ENCODE data around the gene MYH7. TPM values are rescaled to one million over a fixed set of nuclear protein-coding genes. Genes with fewer than 3 reads are reported as not detected.
"Not testable (repeated sequence)": the region's sequence is repeated elsewhere in the genome, so short reads cannot be mapped to it uniquely, and the experiment has no call there.

Gene MYH7
- total RNA-seq, 1 donor from 2014 or later: 0.05 TPM

DNA sequence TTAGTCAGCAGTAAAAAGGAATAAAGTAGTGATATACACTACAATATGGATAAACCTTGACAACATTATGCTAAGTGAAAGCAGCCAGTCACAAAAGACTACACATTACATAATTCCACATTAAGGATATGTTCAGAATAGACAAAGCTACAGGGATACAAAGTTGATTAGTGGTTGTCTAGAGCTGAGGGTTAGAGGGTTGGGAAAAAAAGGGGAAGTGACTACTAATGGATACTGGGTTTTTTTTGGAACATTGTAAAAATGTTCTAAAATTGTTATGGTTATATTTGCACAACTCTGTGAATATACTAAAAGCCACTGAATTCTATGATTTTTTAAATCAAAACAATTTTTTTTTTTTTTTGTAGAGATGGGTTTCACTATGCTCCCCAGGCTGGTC, 29.2 kb upstream of the MYH7 start:
- Mint-ChIP-seq H3K4me3 (no peak overlapping the region), H3K27me3 (ENCODE audit: insufficient read depth) (peaks cover 11% of the 10 kb centered on the region), H3K36me3 (ENCODE audit: low read depth) (no peaks in the 10 kb centered on the region), H3K4me1 (ENCODE audit: low read depth) (no peaks in the 10 kb centered on the region), H3K27ac (no peak overlapping the region), H3K9me3 (no peaks in the 10 kb centered on the region)
- intact Hi-C loops (cut with micrococcal nuclease): loop anchor here (5.0 to 10.0 kb wide), 2 partner anchors 650 to 683 kb away; partner anchors contain the start of genes DCAF11, NRL, PSME2 and RNF31
- no peak for DNase-seq (ENCODE audit: low spot score)

DNA sequence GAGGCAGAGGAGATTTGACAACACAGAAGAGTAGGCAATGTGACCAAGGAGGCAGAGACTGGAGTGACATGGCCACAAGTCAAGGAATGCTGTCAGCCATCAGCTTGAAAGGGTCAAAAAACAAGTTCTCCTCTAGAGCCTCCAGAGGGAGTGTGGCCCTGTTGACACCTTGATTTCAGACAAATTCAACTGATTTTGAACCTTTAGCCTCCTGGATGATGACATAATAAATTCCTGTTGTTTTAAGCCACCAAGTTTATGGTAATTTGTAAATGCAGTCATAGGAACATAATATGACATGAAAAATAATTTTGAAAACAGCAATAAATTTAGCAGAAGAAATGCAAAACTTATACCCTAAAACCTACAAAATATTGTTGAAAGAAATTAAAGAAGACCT, 25.5 kb upstream of the MYH7 start:
- no peaks in the 10 kb centered on the region for H3K9me3 Mint-ChIP-seq
- DNase-seq (ENCODE audit: low spot score): no peak
- H3K4me3 Mint-ChIP-seq: no peak overlapping the region
- peaks cover 25% of the 10 kb centered on the region for H3K27me3 Mint-ChIP-seq (ENCODE audit: insufficient read depth)
- H3K4me1 Mint-ChIP-seq (ENCODE audit: low read depth): no peaks in the 10 kb centered on the region
- H3K36me3 Mint-ChIP-seq (ENCODE audit: low read depth): no peaks in the 10 kb centered on the region
- no peak overlapping the region for H3K27ac Mint-ChIP-seq
- intact Hi-C loops (cut with micrococcal nuclease): loop anchor here (10.0 kb wide), 1 partner anchor 654 kb away; the partner anchor contains the start of genes DCAF11 and NRL

DNA sequence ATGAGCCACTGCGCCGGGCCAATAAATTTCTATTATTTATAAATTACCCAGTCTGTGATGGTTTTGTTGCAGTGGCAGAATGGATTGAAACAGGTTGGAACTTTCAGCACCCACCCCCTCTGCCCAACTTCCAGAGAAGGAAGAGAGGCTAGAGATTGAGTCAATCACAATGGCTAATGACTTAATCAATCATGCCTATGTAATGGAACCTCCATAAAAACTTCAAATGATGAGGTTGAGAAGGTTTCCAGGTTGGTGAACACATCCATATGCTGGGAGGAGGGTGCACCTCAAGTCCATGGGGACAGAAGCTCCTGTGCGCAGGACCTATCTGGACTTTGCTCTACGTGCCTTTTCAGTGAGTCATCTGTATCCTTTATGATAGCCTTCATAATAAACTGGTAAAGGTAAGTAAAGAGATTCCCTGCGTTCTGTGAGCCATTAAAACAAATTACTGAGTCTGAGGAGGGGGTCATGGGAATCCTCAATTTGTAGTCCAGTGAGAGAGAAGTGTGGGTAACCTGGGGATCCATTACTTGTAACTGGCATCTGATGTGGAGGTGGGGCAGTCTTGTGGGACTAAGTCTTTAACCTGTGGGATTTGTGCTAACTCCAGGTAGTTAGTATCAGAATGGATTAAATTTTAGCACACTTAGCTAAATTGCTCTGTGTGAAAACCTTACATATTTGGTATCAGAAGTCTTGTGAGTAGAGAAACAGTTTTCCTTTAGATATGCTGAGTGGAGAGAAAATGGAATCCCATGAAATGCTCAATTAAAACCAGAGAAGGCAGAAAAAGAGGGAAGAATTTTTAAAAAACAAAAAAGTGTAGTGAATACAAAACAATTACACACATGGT, 22.4 kb upstream of the MYH7 start:
- intact Hi-C loops (cut with micrococcal nuclease): no loop called here

DNA sequence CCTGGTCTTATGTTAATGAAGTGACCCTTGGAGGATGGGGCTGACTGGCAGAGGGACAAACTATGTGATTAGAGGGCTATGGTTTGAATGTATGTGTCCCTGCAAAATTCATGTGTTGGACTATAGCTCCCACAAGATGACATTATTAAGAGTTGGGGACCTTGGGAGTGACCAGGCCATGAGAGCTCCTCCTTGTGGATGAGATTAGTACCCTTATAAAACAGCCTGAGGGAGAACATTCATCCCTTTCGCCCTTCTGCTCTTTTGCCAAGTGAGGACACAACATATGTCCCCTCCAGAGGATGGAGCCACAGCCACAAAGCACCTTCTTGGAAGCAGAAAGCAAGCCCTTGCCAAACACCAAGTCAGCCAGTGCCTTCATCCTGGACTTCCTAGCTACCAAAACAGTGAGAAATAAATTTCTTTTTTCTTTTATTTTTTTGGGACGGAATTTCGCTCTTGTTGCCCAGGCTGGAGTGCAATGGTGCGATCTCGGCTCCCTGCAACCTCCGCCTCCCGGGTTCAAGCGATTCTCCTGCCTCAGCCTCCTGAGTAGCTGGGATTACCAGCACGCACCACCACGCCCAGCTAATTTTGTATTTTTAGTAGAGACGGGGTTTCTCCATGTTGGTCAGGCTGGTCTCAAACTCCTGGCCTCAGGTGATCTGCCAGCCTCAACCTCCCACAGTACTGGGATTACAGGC, 21.6 kb upstream of the MYH7 start:
- H3K4me1 Mint-ChIP-seq (ENCODE audit: low read depth); intact Hi-C loops (cut with micrococcal nuclease); DNase-seq (ENCODE audit: low spot score); H3K9me3 Mint-ChIP-seq; H3K36me3 Mint-ChIP-seq (ENCODE audit: low read depth); H3K4me3 Mint-ChIP-seq; H3K27ac Mint-ChIP-seq: not testable (repeated sequence)
- peaks cover 33% of the 10 kb centered on the region for H3K27me3 Mint-ChIP-seq (ENCODE audit: insufficient read depth)

More for the DNA sequence above, 22.4 kb upstream of the MYH7 start:
- Mint-ChIP-seq H3K4me1 (ENCODE audit: low read depth) (no peaks in the 10 kb centered on the region), H3K9me3 (no peaks in the 10 kb centered on the region), H3K27ac (no peak overlapping the region), H3K4me3 (no peak overlapping the region), H3K36me3 (ENCODE audit: low read depth) (no peaks in the 10 kb centered on the region), H3K27me3 (ENCODE audit: insufficient read depth) (peaks cover 29% of the 10 kb centered on the region)
- DNase-seq (ENCODE audit: low spot score): no peak

DNA sequence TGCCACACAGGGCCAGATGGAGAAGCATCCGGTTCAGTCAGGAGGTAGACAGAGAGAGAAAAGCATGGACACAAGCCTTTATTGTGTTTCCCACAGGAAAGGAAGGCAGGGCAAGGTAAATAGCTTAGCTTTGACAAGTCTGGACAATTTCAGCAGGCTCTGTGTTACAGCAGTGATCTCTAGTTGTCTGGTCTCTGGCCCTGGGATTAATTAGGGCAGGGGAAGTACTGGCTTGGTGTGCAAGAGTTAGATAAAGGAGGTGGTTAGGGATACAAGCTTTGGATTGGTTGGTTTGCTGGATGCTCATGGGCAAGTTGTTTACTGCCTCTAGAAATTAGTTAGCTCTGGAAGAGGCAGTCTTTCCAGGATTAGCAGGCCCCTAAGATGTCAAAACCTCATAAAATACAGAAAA, 19.0 kb upstream of the MYH7 start:
- peaks cover 30% of the 10 kb centered on the region for H3K27me3 Mint-ChIP-seq (ENCODE audit: insufficient read depth)
- no peaks in the 10 kb centered on the region for H3K36me3 Mint-ChIP-seq (ENCODE audit: low read depth)
- no peak overlapping the region for H3K27ac Mint-ChIP-seq
- no peak overlapping the region for H3K4me3 Mint-ChIP-seq
- H3K9me3 Mint-ChIP-seq: no peaks in the 10 kb centered on the region
- H3K4me1 Mint-ChIP-seq (ENCODE audit: low read depth): no peaks in the 10 kb centered on the region
- DNase-seq (ENCODE audit: low spot score): no peak
- intact Hi-C loops (cut with micrococcal nuclease): no loop called here

DNA sequence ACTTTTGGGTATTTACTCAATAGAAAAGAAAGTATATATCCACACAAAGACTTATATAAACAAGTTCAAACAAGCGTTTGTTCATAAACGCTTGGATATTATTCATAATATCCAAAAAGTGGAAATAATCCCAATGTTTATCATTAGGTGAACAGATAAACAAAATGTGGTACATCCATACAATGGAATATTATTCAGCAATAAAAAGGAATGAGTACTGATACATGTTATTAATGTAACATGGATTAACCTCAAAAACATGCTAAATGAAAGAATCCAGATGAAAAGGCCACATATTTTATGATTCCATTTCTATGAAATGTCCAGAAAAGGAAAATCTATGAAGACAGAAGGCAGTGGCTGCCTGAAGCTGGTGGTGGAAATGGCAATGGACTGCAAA, 16.8 kb upstream of the MYH7 start:
- intact Hi-C loops (cut with micrococcal nuclease): no loop called here
- DNase-seq (ENCODE audit: low spot score): no peak
- H3K27me3 Mint-ChIP-seq (ENCODE audit: insufficient read depth): peaks cover 17% of the 10 kb centered on the region
- H3K27ac Mint-ChIP-seq: no peak overlapping the region
- no peak overlapping the region for H3K4me3 Mint-ChIP-seq
- H3K36me3 Mint-ChIP-seq (ENCODE audit: low read depth): peaks cover 2% of the 10 kb centered on the region
- H3K9me3 Mint-ChIP-seq: no peaks in the 10 kb centered on the region
- no peaks in the 10 kb centered on the region for H3K4me1 Mint-ChIP-seq (ENCODE audit: low read depth)

DNA sequence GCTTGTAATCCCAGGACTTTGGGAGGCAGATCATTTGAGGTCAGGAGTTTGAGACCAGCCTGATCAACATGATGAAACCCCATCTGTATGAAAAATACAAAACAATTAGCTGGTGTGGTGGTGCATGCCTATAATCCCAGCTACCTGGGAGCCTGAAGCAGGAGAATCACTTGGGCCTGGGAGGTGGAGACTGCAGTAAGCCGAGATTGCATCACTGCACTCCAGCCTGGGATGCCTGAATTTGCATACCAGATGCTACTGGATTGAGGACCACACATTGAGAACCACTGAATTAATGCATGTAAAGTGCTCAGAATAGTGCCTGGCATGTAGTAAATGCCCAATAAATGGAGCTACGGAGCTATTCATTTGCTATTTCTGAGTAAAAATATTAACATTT, 14.9 kb upstream of the MYH7 start:
- intact Hi-C loops (cut with micrococcal nuclease): no loop called here
- H3K27me3 Mint-ChIP-seq (ENCODE audit: insufficient read depth): peaks cover 17% of the 10 kb centered on the region
- H3K36me3 Mint-ChIP-seq (ENCODE audit: low read depth): peaks cover 2% of the 10 kb centered on the region
- H3K4me1 Mint-ChIP-seq (ENCODE audit: low read depth): no peaks in the 10 kb centered on the region
- DNase-seq (ENCODE audit: low spot score): no peak
- H3K9me3 Mint-ChIP-seq: no peaks in the 10 kb centered on the region
- H3K4me3 Mint-ChIP-seq: no peak overlapping the region
- no peak overlapping the region for H3K27ac Mint-ChIP-seq

DNA sequence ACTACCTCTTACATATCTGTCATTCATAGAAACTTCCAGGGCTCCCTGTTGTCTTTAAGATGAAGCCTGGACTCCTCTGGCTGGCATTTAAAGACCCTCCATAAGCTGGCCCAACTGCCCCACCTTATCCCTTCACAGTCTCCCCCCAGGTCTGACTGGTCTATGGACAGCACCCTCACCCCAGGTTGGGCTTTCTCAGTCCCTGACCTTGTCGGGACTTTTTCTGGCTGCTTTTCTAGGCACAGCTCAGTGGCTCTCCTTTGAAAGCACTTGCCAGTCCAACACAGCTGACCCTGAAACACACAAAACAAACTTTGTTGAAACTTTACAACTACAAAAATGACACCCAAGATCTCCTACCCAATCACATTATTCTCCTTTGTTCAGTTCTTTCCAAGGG, 13.9 kb upstream of the MYH7 start:
- H3K36me3 Mint-ChIP-seq (ENCODE audit: low read depth): peaks cover 2% of the 10 kb centered on the region
- peaks cover 16% of the 10 kb centered on the region for H3K27me3 Mint-ChIP-seq (ENCODE audit: insufficient read depth)
- no peaks in the 10 kb centered on the region for H3K4me1 Mint-ChIP-seq (ENCODE audit: low read depth)
- no peak overlapping the region for H3K4me3 Mint-ChIP-seq
- intact Hi-C loops (cut with micrococcal nuclease): no loop called here
- H3K9me3 Mint-ChIP-seq: no peaks in the 10 kb centered on the region
- DNase-seq (ENCODE audit: low spot score): no peak
- no peak overlapping the region for H3K27ac Mint-ChIP-seq

DNA sequence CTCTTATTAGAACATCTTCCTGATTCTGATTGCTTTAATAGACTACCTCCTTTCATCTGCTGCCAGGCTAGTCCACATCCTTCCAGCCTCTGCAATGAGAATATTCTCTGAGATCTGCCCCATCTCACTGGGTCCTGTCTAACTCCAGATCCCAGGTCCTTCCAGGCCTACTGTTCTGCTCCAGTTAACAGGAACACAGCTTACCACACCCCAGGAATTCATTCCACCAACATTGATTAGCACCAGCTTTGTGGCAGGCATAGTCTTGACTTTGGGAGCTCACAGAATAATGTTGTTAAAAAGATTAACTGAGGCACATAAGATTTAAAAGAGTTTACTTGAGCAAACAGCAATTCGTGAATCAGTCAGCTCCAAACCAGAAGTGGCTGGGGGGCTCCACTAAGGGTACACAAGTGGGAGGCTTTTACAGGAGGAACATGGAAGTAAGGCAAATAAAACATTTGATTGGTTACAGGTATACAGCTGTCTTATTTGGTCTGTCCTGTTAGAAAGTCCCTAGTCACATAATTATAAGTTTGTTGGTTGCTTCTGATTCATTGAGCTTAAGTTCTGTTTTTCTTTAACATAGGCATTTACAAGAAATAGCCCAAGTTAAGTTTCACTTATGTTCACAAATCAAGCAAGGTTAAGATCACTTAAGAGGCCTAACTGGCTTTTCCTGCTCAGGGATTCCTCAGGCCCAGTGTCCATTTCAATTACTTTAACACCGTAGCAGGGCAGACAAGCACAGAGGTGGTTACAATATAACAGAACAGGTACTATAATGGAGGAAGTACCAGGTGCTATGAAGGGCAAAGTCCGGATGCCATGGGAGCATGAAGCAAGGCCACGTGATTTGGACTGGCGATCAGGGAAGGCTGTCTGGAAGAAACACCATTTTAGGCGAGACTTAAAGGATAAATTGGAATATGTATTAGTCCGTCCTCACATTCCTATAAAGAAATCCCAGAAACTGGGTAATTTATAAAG, 12.2 kb upstream of the MYH7 start:
- H3K4me1 Mint-ChIP-seq (ENCODE audit: low read depth): no peaks in the 10 kb centered on the region
- peaks cover 2% of the 10 kb centered on the region for H3K36me3 Mint-ChIP-seq (ENCODE audit: low read depth)
- peaks cover 18% of the 10 kb centered on the region for H3K27me3 Mint-ChIP-seq (ENCODE audit: insufficient read depth)
- no peak for DNase-seq (ENCODE audit: low spot score)
- H3K4me3 Mint-ChIP-seq: no peak overlapping the region
- intact Hi-C loops (cut with micrococcal nuclease): no loop called here
- H3K9me3 Mint-ChIP-seq: no peaks in the 10 kb centered on the region
- H3K27ac Mint-ChIP-seq: no peak overlapping the region

DNA sequence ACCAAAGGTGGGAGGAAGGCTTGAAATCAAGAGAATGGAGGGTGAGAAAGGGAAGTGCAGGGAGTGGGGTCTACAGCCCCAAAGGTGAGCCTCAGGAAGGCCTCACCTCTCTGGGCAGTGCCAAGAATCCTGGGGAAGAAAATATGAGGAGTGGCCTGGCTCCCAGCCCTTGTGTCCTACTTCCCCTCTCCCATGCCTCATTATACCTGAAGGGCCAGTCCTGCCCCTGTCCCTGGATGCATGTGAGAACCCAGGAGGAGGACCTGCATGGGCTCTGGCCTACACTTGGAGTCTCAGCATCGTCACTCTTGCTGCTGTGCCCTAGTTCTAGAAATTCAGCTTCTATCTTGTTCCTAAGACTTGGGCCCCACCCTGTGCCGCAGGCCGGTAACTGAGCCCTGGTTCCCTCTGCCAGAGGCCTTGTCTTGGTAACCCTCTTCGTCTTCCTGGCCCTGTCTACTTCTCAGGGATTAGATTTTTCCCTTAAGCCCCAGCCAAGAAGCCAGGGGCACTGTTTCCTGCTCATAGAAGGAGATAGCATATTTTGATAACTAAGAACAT, 10.9 kb upstream of the MYH7 start:
- H3K36me3 Mint-ChIP-seq (ENCODE audit: low read depth): peaks cover 2% of the 10 kb centered on the region
- no peaks in the 10 kb centered on the region for H3K4me1 Mint-ChIP-seq (ENCODE audit: low read depth)
- DNase-seq (ENCODE audit: low spot score): no peak
- no peak overlapping the region for H3K4me3 Mint-ChIP-seq
- intact Hi-C loops (cut with micrococcal nuclease): no loop called here
- H3K27me3 Mint-ChIP-seq (ENCODE audit: insufficient read depth): peaks cover 12% of the 10 kb centered on the region
- H3K27ac Mint-ChIP-seq: no peak overlapping the region
- H3K9me3 Mint-ChIP-seq: no peaks in the 10 kb centered on the region

DNA sequence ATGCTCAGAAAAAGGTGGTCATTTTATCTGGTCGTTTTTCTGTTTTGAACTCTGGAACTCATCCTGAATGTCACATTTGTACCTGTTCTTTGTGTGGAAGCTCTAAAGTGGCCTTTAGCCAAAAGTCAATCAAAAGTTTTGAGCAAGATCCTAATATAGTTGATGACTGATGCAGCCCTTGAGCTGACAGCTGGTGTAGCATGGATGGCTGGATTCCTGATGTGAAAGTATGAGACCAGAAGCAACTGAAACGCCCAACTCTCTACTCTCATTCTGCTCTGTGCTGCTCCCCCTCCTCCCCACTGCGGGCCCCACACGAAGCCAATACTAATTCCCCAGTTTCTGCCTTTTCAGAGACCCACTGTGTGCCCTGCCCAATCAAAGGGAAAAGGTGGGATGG, 10.3 kb upstream of the MYH7 start:
- intact Hi-C loops (cut with micrococcal nuclease): no loop called here
- H3K27me3 Mint-ChIP-seq (ENCODE audit: insufficient read depth): peaks cover 7% of the 10 kb centered on the region
- no peak overlapping the region for H3K4me3 Mint-ChIP-seq
- no peaks in the 10 kb centered on the region for H3K9me3 Mint-ChIP-seq
- no peak overlapping the region for H3K27ac Mint-ChIP-seq
- peaks cover 4% of the 10 kb centered on the region for H3K4me1 Mint-ChIP-seq (ENCODE audit: low read depth)
- H3K36me3 Mint-ChIP-seq (ENCODE audit: low read depth): peaks cover 2% of the 10 kb centered on the region
- DNase-seq (ENCODE audit: low spot score): no peak

DNA sequence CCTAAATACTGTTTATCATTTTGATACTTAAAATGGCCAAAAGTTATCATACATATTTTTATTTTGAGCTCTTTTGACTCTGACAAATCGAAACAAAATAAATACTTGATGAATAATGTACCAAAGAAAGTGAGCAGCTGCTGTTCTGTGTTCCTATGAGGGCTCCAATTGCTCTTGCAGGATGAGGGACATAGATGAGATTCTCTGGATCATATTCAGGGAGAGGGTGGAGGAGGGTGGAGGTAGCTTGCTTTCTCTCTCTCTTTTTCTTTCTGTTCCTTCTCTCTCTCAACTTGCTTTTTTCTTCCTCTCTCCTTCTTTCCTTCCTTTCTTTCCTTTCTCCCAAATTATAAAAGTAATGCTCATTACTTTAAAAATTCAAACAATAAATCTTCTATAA, 8.9 kb upstream of the MYH7 start:
- peaks cover 6% of the 10 kb centered on the region for H3K27me3 Mint-ChIP-seq (ENCODE audit: insufficient read depth)
- H3K4me1 Mint-ChIP-seq (ENCODE audit: low read depth): peaks cover 4% of the 10 kb centered on the region
- intact Hi-C loops (cut with micrococcal nuclease): no loop called here

More for the DNA sequence above, 8.9 kb upstream of the MYH7 start:
- H3K9me3 Mint-ChIP-seq: no peaks in the 10 kb centered on the region
- no peak overlapping the region for H3K27ac Mint-ChIP-seq
- peaks cover 2% of the 10 kb centered on the region for H3K36me3 Mint-ChIP-seq (ENCODE audit: low read depth)
- DNase-seq (ENCODE audit: low spot score): no peak
- H3K4me3 Mint-ChIP-seq: no peak overlapping the region
